HepG2 (cell line): ENCODE measurements around the gene UACA. TPM values are rescaled to one million over a fixed set of nuclear protein-coding genes. Genes with fewer than 3 reads are reported as not detected.

ENCODE experiments used
- ATAC-seq: fragments of 200-7000 bp; cut with Tn5 transposase; 3 replicates; pipeline ENCODE4 v1.9.1; 2020; ENCODE audit warnings: mild to moderate bottlenecking, moderate library complexity
- BruUV-seq: library from RNA; stranded (reverse); fragments of 400-500 nt; replicated peaks from 2 replicates; lab custom pipeline; 2021; lab: Mats Ljungman, UMichigan
- CTCF ChIA-PET: fragments of 300-600 bp; formaldehyde crosslinking; extraction: SDS; loops from one replicate; lab custom pipeline; 2021; ENCODE audit warnings: low total read pairs, inconsistent platforms, low intra/inter-chr PET ratio; lab: Yijun Ruan, JAX
- POLR2A ChIA-PET: fragments of 350-600 bp; sonication (Branson Sonifier 250); formaldehyde crosslinking; loops from one replicate; lab custom pipeline; 2020; ENCODE audit warnings: antibody characterized with exemption, inconsistent platforms; lab: Yijun Ruan, JAX
- DNase-seq: peaks from one replicate; pipeline ENCODE4 v3.0.0-alpha.2; 2015; ENCODE audit warnings: low spot score
- FAIRE-seq: peaks from 3 replicates; lab custom pipeline; 2011; peaks lifted over from hg19 to GRCh38; lab: Jason Lieb, UNC
- H2AFZ ChIP-seq: one replicate; pipeline ENCODE4 v1.6.1; 2011; ENCODE audit warnings: low read length, inconsistent platforms
- H3K27ac ChIP-seq: fragments of 300-600 bp; 3 replicates; pipeline ENCODE4 v1.8.0; 2011; ENCODE audit warnings: mixed run types, mild to moderate bottlenecking, mixed read lengths, low read length, inconsistent platforms; ENCODE audit not compliant: insufficient read depth; ENCODE audit errors: extremely low read length
- H3K27me3 ChIP-seq, 2 experiments: fragments of 200-600 bp in 1 of 2; 2 replicates in 1 of 2; 3 replicates in 1 of 2; pipeline versions ENCODE4 v1.6.0 to v1.8.0; 2011; ENCODE audit warnings: low read length in 2 of 2, mild to moderate bottlenecking in 2 of 2, moderate library complexity in 2 of 2, inconsistent platforms in 1 of 2; ENCODE audit not compliant: insufficient read depth in 2 of 2, control insufficient read depth in 1 of 2
- H3K36me3 ChIP-seq, 2 experiments: fragments of 200-600 bp in 1 of 2; replicated peaks in 1 of 2; 2 replicates in 1 of 2; 3 replicates in 1 of 2; pipeline versions ENCODE4 v1.5.1 to v1.8.0; 2011; ENCODE audit warnings: low read length in 2 of 2, inconsistent platforms in 1 of 2; ENCODE audit not compliant: insufficient read depth in 2 of 2, control insufficient read depth in 1 of 2
- H3K4me1 ChIP-seq: 2 replicates; pipeline ENCODE4 v1.5.1; 2012; ENCODE audit warnings: low read length, inconsistent platforms; ENCODE audit not compliant: insufficient read depth
- H3K4me2 ChIP-seq: 2 replicates; pipeline ENCODE4 v1.6.0; 2011; ENCODE audit warnings: low read depth, low read length, inconsistent platforms
- H3K4me3 ChIP-seq, 3 experiments: fragments of 200-600 bp in 1 of 3; sonication (generic), shearing (Covaris generic) in 1 of 3; replicated peaks in 1 of 3; 2 replicates each; pipeline ENCODE4 v1.5.1; 2011 to 2016; ENCODE audit warnings: low read length in 3 of 3, inconsistent platforms in 2 of 3, low read depth in 2 of 3, mild to moderate bottlenecking in 2 of 3, control low read depth in 1 of 3, mixed read lengths in 1 of 3; ENCODE audit not compliant: insufficient read depth in 1 of 3
- H3K79me2 ChIP-seq: one replicate; pipeline ENCODE4 v1.6.1; 2011; ENCODE audit warnings: low read length, inconsistent platforms; ENCODE audit not compliant: insufficient read depth
- H3K9ac ChIP-seq: 2 replicates; pipeline ENCODE4 v1.6.0; 2011; ENCODE audit warnings: mild to moderate bottlenecking, low read depth, low read length, inconsistent platforms; ENCODE audit not compliant: insufficient read depth
- H3K9me3 ChIP-seq: 2 replicates; pipeline ENCODE4 v1.5.1; 2012; ENCODE audit warnings: mild to moderate bottlenecking, low read length
- H4K20me1 ChIP-seq: 2 replicates; pipeline ENCODE4 v1.6.0; 2011; ENCODE audit warnings: inconsistent platforms, mild to moderate bottlenecking, low read length, moderate library complexity; ENCODE audit not compliant: insufficient read depth
- ARHGAP35 ChIP-seq: sonication (generic); formaldehyde crosslinking; IDR thresholded peaks from 2 replicates; pipeline ENCODE4 v1.9.0; 2022; ENCODE audit warnings: mild to moderate bottlenecking, inconsistent platforms, moderate library complexity, missing genetic modification reagents, borderline replicate concordance
- DPF2 ChIP-seq: sonication (generic); formaldehyde crosslinking; IDR thresholded peaks from 2 replicates; pipeline ENCODE4 v1.4.0; 2020; ENCODE audit warnings: mild to moderate bottlenecking, low read depth, missing genetic modification reagents, borderline replicate concordance
- FLYWCH1 ChIP-seq: sonication (generic); formaldehyde crosslinking; IDR thresholded peaks from 2 replicates; pipeline ENCODE4 v1.8.1; 2023; ENCODE audit warnings: mild to moderate bottlenecking, missing genetic modification reagents
- HMGA1 ChIP-seq: sonication (generic); formaldehyde crosslinking; conservative IDR thresholded peaks from 2 replicates; pipeline ENCODE4 v1.4.0; 2020; ENCODE audit warnings: missing genetic modification reagents
- HOXD1 ChIP-seq: sonication (generic); formaldehyde crosslinking; IDR thresholded peaks from 2 replicates; pipeline ENCODE4 v1.5.0; 2020; ENCODE audit warnings: missing genetic modification reagents
- KDM4B ChIP-seq: sonication (generic); formaldehyde crosslinking; IDR thresholded peaks from 2 replicates; pipeline ENCODE4 v1.4.0; 2020; ENCODE audit warnings: missing genetic modification reagents
- MATR3 ChIP-seq: sonication (generic); formaldehyde crosslinking; IDR thresholded peaks from 2 replicates; pipeline ENCODE4 v1.4.0; 2020; ENCODE audit warnings: missing genetic modification reagents
- NFKBIZ ChIP-seq: IDR thresholded peaks from 2 replicates; pipeline ENCODE4 v1.6.1; 2018; ENCODE audit warnings: missing genetic modification reagents, missing compliant biosample characterization
- RBM22 ChIP-seq: fragments of 200-400 bp; formaldehyde crosslinking; optimal IDR thresholded peaks from 2 replicates; pipeline ENCODE3; 2017; ENCODE audit warnings: mild to moderate bottlenecking, low read length, moderate library complexity
- ZC3H4 ChIP-seq: sonication (generic); formaldehyde crosslinking; IDR thresholded peaks from 2 replicates; pipeline ENCODE4 v1.4.0; 2020; ENCODE audit warnings: missing genetic modification reagents, borderline replicate concordance
- ZNF550 ChIP-seq: sonication (generic); formaldehyde crosslinking; IDR thresholded peaks from 2 replicates; pipeline ENCODE4 v1.4.0; 2020; ENCODE audit warnings: mild to moderate bottlenecking, missing genetic modification reagents, borderline replicate concordance
- ZNF572 ChIP-seq: sonication (generic); formaldehyde crosslinking; IDR thresholded peaks from 2 replicates; pipeline ENCODE4 v1.5.1; 2020; ENCODE audit warnings: mild to moderate bottlenecking, missing genetic modification reagents
- WGBS: methylation state at CpG from one replicate; pipeline ENCODE4 v1.1.6; 2017; ENCODE audit warnings: low lambda C conversion rate; 5-methylcytosine and 5-hydroxymethylcytosine counted together
- in situ Hi-C: cut with HindIII; loops from 2 replicates; pipeline ENCODE4 v1.10.0; 2017; ENCODE audit warnings: low pct_unique_long_range_greater_than_20kb; ENCODE audit not compliant: extremely low pct_ligation_motif_present
- intact Hi-C: fragments of 100-400 bp; cut with micrococcal nuclease; formaldehyde crosslinking; loops from one replicate; pipeline ENCODE4 v1.10.0; 2022; ENCODE audit not compliant: unreplicated experiment
- polyA plus RNA-seq, 8 experiments: library from polyadenylated mRNA; depleted of rRNA in 3 of 8; stranded (reverse) in 7 of 8; unstranded in 1 of 8; fragments of >200 nt; fragmentation: Illumina TruSeq in 4 of 8; extraction: Trizol in 4 of 8; gene quantifications; 2 replicates each; pipeline versions ENCODE4 v1.2.1 to v1.2.3, GENCODE V29; 2011 to 2016; ENCODE audit warnings: low read depth in 4 of 8, missing spikeins in 1 of 8, mixed read lengths in 1 of 8; ENCODE audit not compliant: insufficient read depth in 1 of 8
- total RNA-seq, 5 experiments: library from RNA; depleted of rRNA; stranded (reverse); fragments of >200 nt; fragmentation: Illumina TruSeq; extraction: Trizol; gene quantifications; 2 replicates each; pipeline ENCODE4 v1.2.3, GENCODE V29; 2016; ENCODE audit warnings: low read depth in 1 of 5

The UACA gene
- total and polyA plus RNA-seq, 2 of the 13 experiments (the other 11 are each of a cell fraction or from before 2014, with no cell fraction given): 17.8 to 39.2 TPM

- in situ Hi-C loops (no loop called here), intact Hi-C loops (no loop called here)
- 91% methylated on average over 2 of the region's 2 CpGs for WGBS
- FAIRE-seq (no peak), DNase-seq (no peak), ATAC-seq (no peak)
- ChIA-PET POLR2A (no interaction called here), CTCF (no interaction called here)
- Histone ChIP-seq H3K27me3 (no peaks in the 10 kb centered on the region), H2AFZ (no peak overlapping the region), H3K4me1 (peaks cover 29% of the 10 kb centered on the region), H3K27ac (no peak overlapping the region), H4K20me1 (no peaks in the 10 kb centered on the region), H3K4me2 (no peak overlapping the region), H3K9ac (no peak overlapping the region), H3K9me3 (no peaks in the 10 kb centered on the region), H3K4me3 (no peak overlapping the region), H3K36me3 (no peaks in the 10 kb centered on the region), H3K79me2 (peaks cover 19% of the 10 kb centered on the region)
- TF ChIP-seq NFKBIZ (CRISPR knock-in tag) (no peak), ZNF550 (CRISPR knock-in tag) (no peak), KDM4B (CRISPR knock-in tag) (no peak), ZNF572 (CRISPR knock-in tag) (no peak), FLYWCH1 (CRISPR knock-in tag) (no peak), ZC3H4 (no peak), ARHGAP35 (CRISPR knock-in tag) (no peak), MATR3 (CRISPR knock-in tag) (no peak), HMGA1 (CRISPR knock-in tag) (no peak), HOXD1 (CRISPR knock-in tag) (no peak), DPF2 (CRISPR knock-in tag) (no peak), RBM22 (no peak)
- no TSS peak for BruUV-seq
Measured at GRCh38 chr15:70754862-70755261, 8.5 kb downstream of the UACA start.
